Keratinocyte (primary cell): ENCODE measurements around the gene AKR1D1. TPM values are rescaled to one million over a fixed set of nuclear protein-coding genes. Genes with fewer than 3 reads are reported as not detected.
"Not testable (repeated sequence)": the region's sequence is repeated elsewhere in the genome, so short reads cannot be mapped to it uniquely, and the experiment has no call there.

Experiments used
- DNase-seq: peaks from one replicate; pipeline ENCODE4 v3.0.0-alpha.2; 2011; ENCODE audit warnings: low read depth, missing footprints, low spot score
- FAIRE-seq: peaks from 2 replicates; lab custom pipeline; 2011; peaks lifted over from hg19 to GRCh38; lab: Jason Lieb, UNC
- H2AFZ ChIP-seq: 2 replicates; pipeline ENCODE4 v1.6.0; 2012; ENCODE audit warnings: low read length, control low read depth, inconsistent platforms; ENCODE audit not compliant: control insufficient read depth
- H3K27ac ChIP-seq: 2 replicates; pipeline ENCODE4 v1.5.1; 2011; ENCODE audit warnings: low read length; ENCODE audit not compliant: control insufficient read depth, insufficient read depth
- H3K27me3 ChIP-seq: 3 replicates; pipeline ENCODE4 v1.6.0; 2011; ENCODE audit warnings: low read length; ENCODE audit not compliant: control insufficient read depth, insufficient read depth; ENCODE audit errors: extremely low read depth
- H3K36me3 ChIP-seq, 2 experiments: 2 replicates in 1 of 2; 3 replicates in 1 of 2; pipeline ENCODE4 v1.5.1; 2011; ENCODE audit warnings: low read length in 2 of 2, mild to moderate bottlenecking in 1 of 2; ENCODE audit not compliant: control insufficient read depth in 2 of 2, insufficient read depth in 2 of 2; ENCODE audit errors: extremely low read depth in 1 of 2
- H3K4me1 ChIP-seq: 3 replicates; pipeline ENCODE4 v1.5.1; 2011; ENCODE audit warnings: low read length; ENCODE audit not compliant: control insufficient read depth, insufficient read depth; ENCODE audit errors: extremely low read depth
- H3K4me2 ChIP-seq: 3 replicates; pipeline ENCODE4 v1.6.0; 2011; ENCODE audit warnings: low read depth, low read length; ENCODE audit not compliant: control insufficient read depth, insufficient read depth; ENCODE audit errors: extremely low read depth
- H3K4me3 ChIP-seq, 3 experiments: fragments of 200-600 bp in 1 of 3; sonication (generic) in 1 of 3; 2 replicates in 2 of 3; 3 replicates in 1 of 3; pipeline ENCODE4 v1.5.1; 2011 to 2016; ENCODE audit warnings: low read length in 3 of 3, mild to moderate bottlenecking in 3 of 3, control low read depth in 2 of 3, inconsistent platforms in 1 of 3, low read depth in 1 of 3, mixed read lengths in 1 of 3, mixed run types in 1 of 3, moderate library complexity in 1 of 3; ENCODE audit not compliant: control insufficient read depth in 2 of 3, insufficient read depth in 2 of 3; ENCODE audit errors: extremely low read depth in 1 of 3
- H3K79me2 ChIP-seq: 2 replicates; pipeline ENCODE4 v1.6.0; 2012; ENCODE audit warnings: low read length; ENCODE audit not compliant: control insufficient read depth, insufficient read depth
- H3K9ac ChIP-seq: 3 replicates; pipeline ENCODE4 v1.6.0; 2011; ENCODE audit warnings: low read length; ENCODE audit not compliant: control insufficient read depth, insufficient read depth; ENCODE audit errors: extremely low read depth
- H3K9me1 ChIP-seq: 3 replicates; pipeline ENCODE4 v1.6.0; 2011; ENCODE audit warnings: low read length; ENCODE audit not compliant: control insufficient read depth, insufficient read depth; ENCODE audit errors: extremely low read depth
- H3K9me3 ChIP-seq: 2 replicates; pipeline ENCODE4 v1.5.1; 2012; ENCODE audit warnings: low read depth, low read length; ENCODE audit not compliant: control insufficient read depth
- H4K20me1 ChIP-seq: 3 replicates; pipeline ENCODE4 v1.6.0; 2011; ENCODE audit warnings: low read length; ENCODE audit not compliant: control insufficient read depth, insufficient read depth; ENCODE audit errors: extremely low read depth
- CTCF ChIP-seq, 3 experiments: IDR thresholded peaks in 1 of 3; conservative IDR thresholded peaks in 1 of 3; optimal IDR thresholded peaks in 1 of 3; 2 replicates in 2 of 3; 3 replicates in 1 of 3; pipeline versions ENCODE3 to v1.5.1; 2011; ENCODE audit warnings: low read length in 3 of 3, mild to moderate bottlenecking in 3 of 3, moderate library complexity in 2 of 3, control low read depth in 1 of 3, inconsistent platforms in 1 of 3; ENCODE audit not compliant: insufficient read depth in 2 of 3; ENCODE audit errors: extremely low read depth in 1 of 3
- EZH2 ChIP-seq: IDR thresholded peaks from one replicate; pipeline ENCODE4 v1.6.1; 2012; ENCODE audit warnings: inconsistent platforms, mild to moderate bottlenecking, low read length, moderate library complexity
- dilution Hi-C: fragments of 300-500 bp; cut with MboI; formaldehyde crosslinking; loops from one replicate; pipeline ENCODE4 v1.7.0; 2020; ENCODE audit warnings: low sequenced_read_pairs; ENCODE audit not compliant: extremely low pct_ligation_motif_present
- polyA plus RNA-seq, 5 experiments: library from polyadenylated mRNA; depleted of rRNA in 3 of 5; stranded (reverse) in 3 of 5; stranded (forward) in 1 of 5; unstranded in 1 of 5; fragments of >200 nt; gene quantifications; 1 replicate in 1 of 5; 2 replicates in 3 of 5; 3 replicates in 1 of 5; pipeline versions ENCODE4 v1.2.1 to v1.2.3, GENCODE V29; 2011 to 2012; ENCODE audit warnings: missing spikeins in 2 of 5, low read depth in 1 of 5, low replicate concordance in 1 of 5

The AKR1D1 gene
- polyA plus RNA-seq, 1 donor (not counting 4 experiments of a cell fraction or from before 2014, with no cell fraction given) = not detected

GRCh38 chr7:138074540-138074939 lies 1.7 kb upstream of the AKR1D1 start:
- dilution Hi-C loops = no loop called here
- Histone ChIP-seq H2AFZ (no peak overlapping the region), H3K27ac (no peak overlapping the region), H3K4me2 (no peak overlapping the region), H3K27me3 (no peaks in the 10 kb centered on the region), H4K20me1 (no peaks in the 10 kb centered on the region), H3K4me1 (no peaks in the 10 kb centered on the region), H3K4me3 (no peak overlapping the region), H3K9me3 (no peaks in the 10 kb centered on the region), H3K79me2 (no peaks in the 10 kb centered on the region), H3K9me1 (no peaks in the 10 kb centered on the region), H3K36me3 (no peaks in the 10 kb centered on the region), H3K9ac (no peak overlapping the region)
- FAIRE-seq (no peak), DNase-seq (no peak)
- TF ChIP-seq CTCF (optimal IDR thresholded peaks at IDR 0.05 in 1 of 3, IDR thresholded peaks at IDR 0.05 in 1 of 3, conservative IDR thresholded peaks at IDR 0.05 in 1 of 3; ENCODE audit: extremely low read depth in 1 of 3, insufficient read depth in 2 of 3, low read length in 3 of 3) (no peak), EZH2 (no peak)

- Histone ChIP-seq H3K9me3 (no peaks in the 10 kb centered on the region), H3K27ac (no peak overlapping the region), H3K9ac (no peak overlapping the region), H2AFZ (no peak overlapping the region), H4K20me1 (no peaks in the 10 kb centered on the region), H3K36me3 (no peaks in the 10 kb centered on the region), H3K27me3 (no peaks in the 10 kb centered on the region), H3K4me2 (no peak overlapping the region), H3K79me2 (no peaks in the 10 kb centered on the region), H3K4me3 (no peak overlapping the region), H3K4me1 (no peaks in the 10 kb centered on the region), H3K9me1 (no peaks in the 10 kb centered on the region)
- dilution Hi-C loops = no loop called here
- DNase-seq (no peak), FAIRE-seq (no peak)
- no peak for TF ChIP-seq EZH2
- TF ChIP-seq CTCF (optimal IDR thresholded peaks at IDR 0.05 in 1 of 3, IDR thresholded peaks at IDR 0.05 in 1 of 3, conservative IDR thresholded peaks at IDR 0.05 in 1 of 3; ENCODE audit: extremely low read depth in 1 of 3, insufficient read depth in 2 of 3, low read length in 3 of 3) = no peak
Measured at GRCh38 chr7:138075350-138075749, 909 bp upstream of the AKR1D1 start.

GRCh38 chr7:138075786-138076185 lies 473 bp upstream of the AKR1D1 start:
- H3K4me3 ChIP-seq, H3K4me1 ChIP-seq, H3K4me2 ChIP-seq, H3K79me2 ChIP-seq, H4K20me1 ChIP-seq, H3K9ac ChIP-seq, dilution Hi-C loops, DNase-seq, H3K36me3 ChIP-seq, H3K9me3 ChIP-seq, H3K27me3 ChIP-seq, FAIRE-seq, H2AFZ ChIP-seq, H3K27ac ChIP-seq, H3K9me1 ChIP-seq: not testable (repeated sequence)
